SK-N-MC (cell line): ENCODE data around the gene TMEM33.

Experiments used
- EZH2 ChIP-seq: fragments of 200-600 bp; sonication (generic); IDR thresholded peaks from one replicate; pipeline ENCODE4 v1.6.1; 2017; ENCODE audit warnings: antibody characterized with exemption
- FOXP2 ChIP-seq: optimal IDR thresholded peaks from 2 replicates; pipeline ENCODE3; 2011; ENCODE audit warnings: mild to moderate bottlenecking, moderate library complexity; ENCODE audit not compliant: insufficient read depth; ENCODE audit errors: extremely low read length, control extremely low read depth
- POLR2AphosphoS5 ChIP-seq: IDR thresholded peaks from 2 replicates; pipeline ENCODE4 v1.6.1; 2012; ENCODE audit warnings: mild to moderate bottlenecking, low read depth, low read length, borderline replicate concordance

DNA sequence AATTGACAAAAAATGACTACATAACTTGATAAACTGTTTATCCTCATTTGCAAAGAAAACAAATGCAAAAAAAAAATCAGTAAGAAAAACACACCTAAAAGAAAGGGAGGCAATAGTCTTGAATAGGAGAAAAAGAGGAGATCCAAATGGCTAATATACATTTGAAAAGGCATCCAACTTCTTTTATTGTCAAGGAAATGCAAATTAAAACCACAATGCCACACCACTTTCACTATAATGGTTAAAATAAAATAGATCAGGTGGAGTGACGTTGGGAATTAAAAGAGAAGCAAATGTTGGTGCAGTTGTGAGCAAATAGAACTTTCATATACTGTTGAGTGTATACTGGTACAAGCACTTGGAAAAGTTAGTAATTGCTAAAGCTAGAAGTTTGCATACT lies 49.9 kb downstream of the TMEM33 start:
- TF ChIP-seq POLR2AphosphoS5 (no peak), EZH2 (no peak), FOXP2 (no peak)
